H1 (cell line): ENCODE data around the gene PCNX4. TPM values are rescaled to one million over a fixed set of nuclear protein-coding genes. Genes with fewer than 3 reads are reported as not detected.

ENCODE experiments used
- CTCF ChIA-PET: fragments of 300-600 bp; sonication (Branson Sonifier 250); formaldehyde crosslinking; loops from one replicate; lab custom pipeline; 2021; ENCODE audit not compliant: partially characterized antibody; lab: Charles Lee
- POLR2A ChIA-PET: fragments of 300-600 bp; sonication (Branson Sonifier 250); formaldehyde crosslinking; loops from one replicate; lab custom pipeline; 2021; ENCODE audit warnings: inconsistent platforms; ENCODE audit not compliant: partially characterized antibody; lab: Charles Lee
- DNase-seq, 2 experiments: peaks; one replicate each; pipeline versions ENCODE4 v3.0.0 to v3.0.0-alpha.2; 2010 to 2022; ENCODE audit warnings: low spot score in 2 of 2, low read depth in 1 of 2, mixed read lengths in 1 of 2
- FAIRE-seq: peaks from 2 replicates; lab custom pipeline; 2011; peaks lifted over from hg19 to GRCh38; lab: Jason Lieb, UNC
- H2AFZ ChIP-seq: 2 replicates; pipeline ENCODE4 v1.8.1; 2012; ENCODE audit warnings: low read length, inconsistent platforms
- H2AK5ac ChIP-seq: 2 replicates; pipeline ENCODE4 v1.6.1; 2013; ENCODE audit warnings: low read depth, low read length
- H2BK120ac ChIP-seq: replicated peaks from 2 replicates; pipeline ENCODE3; 2013; ENCODE audit warnings: low read depth, low read length, inconsistent platforms
- H2BK12ac ChIP-seq: 2 replicates; pipeline ENCODE4 v1.6.1; 2013; ENCODE audit warnings: low read depth, low read length
- H2BK15ac ChIP-seq: 2 replicates; pipeline ENCODE4 v1.6.1; 2013; ENCODE audit warnings: low read length
- H2BK20ac ChIP-seq: 2 replicates; pipeline ENCODE4 v1.6.1; 2013; ENCODE audit warnings: low read length
- H2BK5ac ChIP-seq: 2 replicates; pipeline ENCODE4 v1.6.1; 2013; ENCODE audit warnings: low read depth, low read length
- H3K14ac ChIP-seq: 2 replicates; pipeline ENCODE4 v1.6.1; 2013; ENCODE audit warnings: inconsistent platforms; ENCODE audit not compliant: insufficient read length
- H3K18ac ChIP-seq: 2 replicates; pipeline ENCODE4 v1.6.1; 2013; ENCODE audit warnings: low read length; ENCODE audit errors: extremely low read depth
- H3K23ac ChIP-seq: 2 replicates; pipeline ENCODE4 v1.6.1; 2013; ENCODE audit warnings: inconsistent platforms; ENCODE audit not compliant: insufficient read length
- H3K23me2 ChIP-seq: 2 replicates; pipeline ENCODE4 v1.6.1; 2013; ENCODE audit warnings: low read depth, low read length
- H3K27ac ChIP-seq: 2 replicates; pipeline ENCODE4 v1.6.1; 2011; ENCODE audit warnings: low read depth, low read length, inconsistent platforms
- H3K27me3 ChIP-seq, 4 experiments: replicated peaks in 1 of 4; 1 replicate in 1 of 4; 2 replicates in 3 of 4; pipeline versions ENCODE4 v1.6.1 to v1.8.1; 2011 to 2013; ENCODE audit warnings: low read length in 3 of 4, mild to moderate bottlenecking in 3 of 4, inconsistent platforms in 2 of 4, mixed read lengths in 2 of 4, moderate library complexity in 1 of 4; ENCODE audit not compliant: control insufficient read depth in 3 of 4, insufficient read depth in 3 of 4; ENCODE audit errors: extremely low read depth in 1 of 4
- H3K36me3 ChIP-seq, 4 experiments: 2 replicates each; pipeline versions ENCODE4 v1.6.1 to v1.8.1; 2011 to 2013; ENCODE audit warnings: mild to moderate bottlenecking in 4 of 4, low read length in 3 of 4, moderate library complexity in 2 of 4, control low read depth in 1 of 4, inconsistent platforms in 1 of 4; ENCODE audit not compliant: insufficient read depth in 4 of 4, control insufficient read depth in 2 of 4
- H3K4ac ChIP-seq: replicated peaks from 2 replicates; pipeline ENCODE3; 2013; ENCODE audit warnings: low read length, low read depth, mixed read lengths, inconsistent platforms; ENCODE audit not compliant: insufficient read length
- H3K4me1 ChIP-seq, 4 experiments: replicated peaks in 1 of 4; 1 replicate in 1 of 4; 2 replicates in 3 of 4; pipeline versions ENCODE4 v1.6.1 to v1.8.1; 2011 to 2013; ENCODE audit warnings: low read length in 3 of 4, inconsistent platforms in 2 of 4, mixed read lengths in 1 of 4; ENCODE audit not compliant: insufficient read depth in 4 of 4, control insufficient read depth in 3 of 4
- H3K4me2 ChIP-seq, 2 experiments: 2 replicates each; pipeline versions ENCODE4 v1.6.1 to v1.8.1; 2011 to 2013; ENCODE audit warnings: low read depth in 2 of 2, low read length in 2 of 2, control low read depth in 1 of 2, inconsistent platforms in 1 of 2, mild to moderate bottlenecking in 1 of 2; ENCODE audit not compliant: insufficient read depth in 1 of 2
- H3K4me3 ChIP-seq, 4 experiments: fragments of 200-600, 300-600 bp in 1 of 4; sonication (generic), shearing (Covaris generic), sonication (Bioruptor Twin) in 1 of 4; 2 replicates each; pipeline versions ENCODE4 v1.5.1 to v1.8.1; 2011 to 2016; ENCODE audit warnings: low read length in 4 of 4, low read depth in 3 of 4, control low read depth in 2 of 4, inconsistent platforms in 2 of 4, mild to moderate bottlenecking in 2 of 4, mixed read lengths in 1 of 4, moderate library complexity in 1 of 4; ENCODE audit not compliant: insufficient read depth in 2 of 4; ENCODE audit errors: extremely low read depth in 1 of 4
- H3K56ac ChIP-seq: replicated peaks from 2 replicates; pipeline ENCODE3; 2013; ENCODE audit warnings: low read depth, mild to moderate bottlenecking, mixed read lengths, low read length, inconsistent platforms; ENCODE audit not compliant: insufficient read length
- H3K79me1 ChIP-seq: 2 replicates; pipeline ENCODE4 v1.6.1; 2013; ENCODE audit warnings: low read depth, low read length, control low read depth
- H3K79me2 ChIP-seq, 2 experiments: 2 replicates each; pipeline versions ENCODE4 v1.6.1 to v1.8.1; 2012 to 2013; ENCODE audit warnings: low read length in 2 of 2, mild to moderate bottlenecking in 2 of 2, inconsistent platforms in 1 of 2; ENCODE audit not compliant: insufficient read depth in 2 of 2, control insufficient read depth in 1 of 2
- H3K9ac ChIP-seq, 4 experiments: replicated peaks in 1 of 4; 1 replicate in 1 of 4; 2 replicates in 3 of 4; pipeline versions ENCODE4 v1.6.1 to v1.8.1; 2011 to 2013; ENCODE audit warnings: low read depth in 3 of 4, low read length in 3 of 4, control low read depth in 2 of 4, mild to moderate bottlenecking in 2 of 4, moderate library complexity in 2 of 4, inconsistent platforms in 1 of 4; ENCODE audit errors: extremely low read depth in 1 of 4
- H3K9me3 ChIP-seq, 2 experiments: 2 replicates each; pipeline versions ENCODE4 v1.6.1 to v1.8.1; 2012 to 2013; ENCODE audit warnings: mild to moderate bottlenecking in 2 of 2, moderate library complexity in 2 of 2, control low read depth in 1 of 2, inconsistent platforms in 1 of 2, low read depth in 1 of 2, low read length in 1 of 2, mixed read lengths in 1 of 2; ENCODE audit not compliant: insufficient read depth in 2 of 2
- H4K20me1 ChIP-seq, 2 experiments: replicated peaks in 1 of 2; 2 replicates each; pipeline versions ENCODE3 to v1.8.1; 2011 to 2013; ENCODE audit warnings: inconsistent platforms in 2 of 2, low read length in 2 of 2, mild to moderate bottlenecking in 1 of 2; ENCODE audit not compliant: insufficient read depth in 2 of 2, control insufficient read depth in 1 of 2
- H4K5ac ChIP-seq: 2 replicates; pipeline ENCODE4 v1.6.1; 2013; ENCODE audit warnings: low read length, low read depth, mixed read lengths, inconsistent platforms; ENCODE audit not compliant: insufficient read length
- H4K8ac ChIP-seq: 2 replicates; pipeline ENCODE4 v1.8.0; 2013; ENCODE audit warnings: mild to moderate bottlenecking, moderate library complexity, low read length, inconsistent platforms; ENCODE audit not compliant: insufficient read depth; ENCODE audit errors: extremely low read depth
- H4K91ac ChIP-seq: replicated peaks from 2 replicates; pipeline ENCODE3; 2013; ENCODE audit warnings: low read length, mixed read lengths, inconsistent platforms; ENCODE audit not compliant: insufficient read length
- BACH1 ChIP-seq: IDR thresholded peaks from 2 replicates; pipeline ENCODE4 v1.6.1; 2012; ENCODE audit warnings: low read length, improper control_type of control experiment
- CHD2 ChIP-seq: IDR thresholded peaks from 2 replicates; pipeline ENCODE4 v1.6.1; 2012; ENCODE audit warnings: low read length, improper control_type of control experiment
- CREB1 ChIP-seq: IDR thresholded peaks from 2 replicates; pipeline ENCODE4 v1.6.1; 2012; ENCODE audit warnings: inconsistent platforms
- CTBP2 ChIP-seq: IDR thresholded peaks from 2 replicates; pipeline ENCODE4 v1.7.0; 2011; ENCODE audit warnings: borderline replicate concordance, mild to moderate bottlenecking, moderate library complexity, mixed read lengths, low read length; ENCODE audit not compliant: insufficient read depth, insufficient read length
- GTF2F1 ChIP-seq: IDR thresholded peaks from 2 replicates; pipeline ENCODE4 v1.6.1; 2012; ENCODE audit warnings: low read depth, low read length, improper control_type of control experiment, borderline replicate concordance
- NANOG ChIP-seq: IDR thresholded peaks from 2 replicates; pipeline ENCODE4 v1.6.1; 2011; ENCODE audit warnings: low read length, low read depth, mild to moderate bottlenecking, inconsistent platforms; ENCODE audit not compliant: insufficient read depth, poor library complexity, severe bottlenecking
- SIRT6 ChIP-seq: IDR thresholded peaks from one replicate; pipeline ENCODE4 v1.7.1; 2012; ENCODE audit warnings: low read length, inconsistent platforms
- SP4 ChIP-seq: IDR thresholded peaks from 2 replicates; pipeline ENCODE4 v1.6.1; 2012; ENCODE audit warnings: low read length, inconsistent platforms
- WGBS, 2 experiments: shearing (Covaris generic) in 1 of 2; methylation state at CpG; one replicate each; pipeline versions ENCODE4 v1.1.6 to v1.1.7; 2013 to 2015; ENCODE audit warnings: low lambda C conversion rate in 2 of 2, mixed read lengths in 2 of 2, inconsistent platforms in 1 of 2, low coverage in 1 of 2, missing lambda C conversion rate in 1 of 2; ENCODE audit not compliant: insufficient replicate concordance in 2 of 2, insufficient coverage in 1 of 2, insufficient read length in 1 of 2; ENCODE audit errors: extremely low coverage in 1 of 2, missing lambda C conversion rate in 1 of 2; 5-methylcytosine and 5-hydroxymethylcytosine counted together
- polyA plus RNA-seq, 7 experiments: library from polyadenylated mRNA; depleted of rRNA in 3 of 7; stranded (reverse) in 5 of 7; unstranded in 2 of 7; fragments of >200 nt in 5 of 7; fragments of 200-250 nt in 2 of 7; gene quantifications; 1 replicate in 5 of 7; 2 replicates in 1 of 7; 4 replicates in 1 of 7; pipeline versions ENCODE4 v1.2.1 to v1.2.3, GENCODE V29; 2011 to 2013; ENCODE audit warnings: missing spikeins in 2 of 7, mixed read lengths in 2 of 7
- total RNA-seq: library from RNA; stranded (reverse); fragmentation: NEBNext Ultra II Directional; extraction: Animal tissue kit (Norgen Biotek cat#: 25700); gene quantifications from 2 replicates; pipeline ENCODE4 v1.2.1, GENCODE V29; 2021

PCNX4 gene
- total and polyA plus RNA-seq, 2 of the 8 experiments (the other 6 are each of a cell fraction or from before 2014, with no cell fraction given), result 28.4 to 35.5 TPM

- H3K4me1 ChIP-seq, result no peaks in the 10 kb centered on the region
- no peak overlapping the region for H3K14ac ChIP-seq
- H3K9ac ChIP-seq, result no peak overlapping the region
- H3K23me2 ChIP-seq, result no peaks in the 10 kb centered on the region
- H2BK15ac ChIP-seq, result no peak overlapping the region
- H4K20me1 ChIP-seq, result no peaks in the 10 kb centered on the region
- no peak overlapping the region for H3K4ac ChIP-seq
- no peak overlapping the region for H4K91ac ChIP-seq
- ChIA-PET POLR2A (no interaction called here), CTCF (interaction anchor here (0.6 to 2.8 kb wide), 6 partner anchors 9 to 476 kb away, joined by 3 to 8 read pairs (median 4); no protein-coding TSS in a partner anchor)
- no peaks in the 10 kb centered on the region for H3K36me3 ChIP-seq
- no peak overlapping the region for H4K8ac ChIP-seq
- DNase-seq, result no peak
- TF ChIP-seq BACH1 (no peak), CREB1 (no peak), SIRT6 (no peak), NANOG (no peak), CTBP2 (no peak), GTF2F1 (no peak), SP4 (no peak), CHD2 (no peak)
- H4K5ac ChIP-seq, result no peak overlapping the region
- no peak overlapping the region for H3K56ac ChIP-seq
- H2BK120ac ChIP-seq, result no peak overlapping the region
- H2AFZ ChIP-seq, result no peak overlapping the region
- WGBS, 2 experiments, result 77% methylated on average over 11 of the region's 11 CpGs; no CpG with 5 or more reads in 1 of the 2 experiments
- peaks cover 0 to 9% of the 10 kb centered on the region in 2 experiments; a peak in 1 of 4 replicates for H3K9me3 ChIP-seq
- no peaks in the 10 kb centered on the region for H3K79me2 ChIP-seq
- H3K27ac ChIP-seq, result no peak overlapping the region
- H2BK20ac ChIP-seq, result no peak overlapping the region
- H3K79me1 ChIP-seq, result no peaks in the 10 kb centered on the region
- no peak overlapping the region for H2BK12ac ChIP-seq
- no peaks in the 10 kb centered on the region for H3K27me3 ChIP-seq
- no peak overlapping the region for H2BK5ac ChIP-seq
- H3K18ac ChIP-seq, result no peak overlapping the region
- no peak overlapping the region for H3K4me2 ChIP-seq
- H3K23ac ChIP-seq, result no peak overlapping the region
- no peak overlapping the region for H2AK5ac ChIP-seq
- H3K4me3 ChIP-seq, result no peak overlapping the region
- no peak for FAIRE-seq
These were observed 82.9 kb downstream of the PCNX4 start for GRCh38 chr14:60174352-60175254.
